HUES64 (cell line): ENCODE measurements around the gene NCK1.
"Not testable (repeated sequence)": the region's sequence is repeated elsewhere in the genome, so short reads cannot be mapped to it uniquely, and the experiment has no call there.

ENCODE experiments used
- H3K27ac ChIP-seq: 2 replicates; pipeline ENCODE4 v1.7.0; 2013; ENCODE audit warnings: low read depth, low read length, inconsistent platforms
- H3K27me3 ChIP-seq: 2 replicates; pipeline ENCODE4 v1.6.1; 2013; ENCODE audit warnings: mild to moderate bottlenecking, low read length; ENCODE audit not compliant: insufficient read depth
- H3K36me3 ChIP-seq: 2 replicates; pipeline ENCODE4 v1.6.1; 2013; ENCODE audit warnings: mild to moderate bottlenecking, low read length; ENCODE audit not compliant: insufficient read depth
- H3K4me1 ChIP-seq: 2 replicates; pipeline ENCODE4 v1.6.1; 2013; ENCODE audit warnings: mild to moderate bottlenecking, low read length, moderate library complexity; ENCODE audit not compliant: insufficient read depth
- H3K4me3 ChIP-seq: 2 replicates; pipeline ENCODE4 v1.5.1; 2013; ENCODE audit warnings: mild to moderate bottlenecking, low read length, moderate library complexity
- H3K9ac ChIP-seq: 2 replicates; pipeline ENCODE4 v1.6.1; 2013; ENCODE audit warnings: mild to moderate bottlenecking, low read depth, low read length
- H3K9me3 ChIP-seq: 2 replicates; pipeline ENCODE4 v1.6.1; 2013; ENCODE audit warnings: low read depth, low read length; ENCODE audit not compliant: insufficient read depth
- WGBS: fragments of 150-250, 120-280 bp; methylation state at CpG from one replicate; pipeline ENCODE4 v1.1.7; 2013; ENCODE audit warnings: missing lambda C conversion rate; 5-methylcytosine and 5-hydroxymethylcytosine counted together

Gene NCK1

DNA sequence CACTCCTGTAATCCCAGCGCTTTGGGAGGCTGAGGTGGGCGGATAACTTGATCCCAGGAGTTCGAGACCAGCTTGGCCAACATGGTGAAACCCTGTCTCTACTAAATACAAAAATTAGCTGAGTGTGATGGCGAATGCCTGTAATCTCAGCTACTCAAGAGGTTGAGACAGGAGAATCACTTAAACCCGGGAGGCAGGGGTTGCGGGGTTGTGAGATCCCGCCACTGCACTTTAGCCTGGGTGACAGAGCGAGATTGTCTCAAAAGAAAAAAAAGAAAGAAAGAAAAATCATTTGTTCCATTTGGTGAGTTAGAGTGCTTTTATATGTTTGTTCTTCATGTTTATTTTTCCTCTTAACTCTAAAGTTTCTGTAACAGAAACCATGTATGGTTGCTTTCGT, 7.3 kb downstream of the NCK1 start:
- Histone ChIP-seq H3K9ac (no peak overlapping the region), H3K27ac (no peak overlapping the region), H3K4me3 (no peak overlapping the region), H3K4me1 (peaks cover 4% of the 10 kb centered on the region; the same call in 1 of the 2 replicates), H3K9me3 (no peaks in the 10 kb centered on the region), H3K27me3 (no peaks in the 10 kb centered on the region), H3K36me3 (peaks cover 1% of the 10 kb centered on the region; the same call in 1 of the 2 replicates)
- WGBS = 95% methylated on average over 9 of the region's 9 CpGs

GRCh38 chr3:136872258-136872657, 10.2 kb downstream of the NCK1 start:
- not testable (repeated sequence) for H3K9ac ChIP-seq, H3K4me1 ChIP-seq, H3K36me3 ChIP-seq, H3K9me3 ChIP-seq, H3K4me3 ChIP-seq, H3K27me3 ChIP-seq, H3K27ac ChIP-seq
- 91% methylated on average over 3 of the region's 3 CpGs for WGBS

- H3K4me3 ChIP-seq, H3K27ac ChIP-seq, H3K27me3 ChIP-seq, H3K9me3 ChIP-seq, H3K36me3 ChIP-seq, H3K9ac ChIP-seq, H3K4me1 ChIP-seq: not testable (repeated sequence)
- 94% methylated on average over 2 of the region's 2 CpGs for WGBS
Observed at GRCh38 chr3:136879510-136879909, 17.5 kb downstream of the NCK1 start.

GRCh38 chr3:136882571-136882970, 20.6 kb downstream of the NCK1 start:
- Histone ChIP-seq H3K27me3 (no peaks in the 10 kb centered on the region), H3K4me1 (no peaks in the 10 kb centered on the region), H3K27ac (no peak overlapping the region), H3K9ac (no peak overlapping the region), H3K9me3 (peaks cover 5% of the 10 kb centered on the region; the same call in 1 of the 2 replicates), H3K4me3 (no peak overlapping the region), H3K36me3 (no peaks in the 10 kb centered on the region)
- WGBS = 100% methylated on average over 1 of the region's 1 CpG

- Histone ChIP-seq H3K36me3 (no peaks in the 10 kb centered on the region), H3K9ac (no peak overlapping the region), H3K4me1 (no peaks in the 10 kb centered on the region), H3K27me3 (no peaks in the 10 kb centered on the region), H3K4me3 (no peak overlapping the region), H3K27ac (no peak overlapping the region), H3K9me3 (peaks cover 2% of the 10 kb centered on the region; the same call in 1 of the 2 replicates)
- WGBS = 96% methylated on average over 9 of the region's 9 CpGs
Observed at GRCh38 chr3:136883967-136884720, 22.1 kb downstream of the NCK1 start.

DNA sequence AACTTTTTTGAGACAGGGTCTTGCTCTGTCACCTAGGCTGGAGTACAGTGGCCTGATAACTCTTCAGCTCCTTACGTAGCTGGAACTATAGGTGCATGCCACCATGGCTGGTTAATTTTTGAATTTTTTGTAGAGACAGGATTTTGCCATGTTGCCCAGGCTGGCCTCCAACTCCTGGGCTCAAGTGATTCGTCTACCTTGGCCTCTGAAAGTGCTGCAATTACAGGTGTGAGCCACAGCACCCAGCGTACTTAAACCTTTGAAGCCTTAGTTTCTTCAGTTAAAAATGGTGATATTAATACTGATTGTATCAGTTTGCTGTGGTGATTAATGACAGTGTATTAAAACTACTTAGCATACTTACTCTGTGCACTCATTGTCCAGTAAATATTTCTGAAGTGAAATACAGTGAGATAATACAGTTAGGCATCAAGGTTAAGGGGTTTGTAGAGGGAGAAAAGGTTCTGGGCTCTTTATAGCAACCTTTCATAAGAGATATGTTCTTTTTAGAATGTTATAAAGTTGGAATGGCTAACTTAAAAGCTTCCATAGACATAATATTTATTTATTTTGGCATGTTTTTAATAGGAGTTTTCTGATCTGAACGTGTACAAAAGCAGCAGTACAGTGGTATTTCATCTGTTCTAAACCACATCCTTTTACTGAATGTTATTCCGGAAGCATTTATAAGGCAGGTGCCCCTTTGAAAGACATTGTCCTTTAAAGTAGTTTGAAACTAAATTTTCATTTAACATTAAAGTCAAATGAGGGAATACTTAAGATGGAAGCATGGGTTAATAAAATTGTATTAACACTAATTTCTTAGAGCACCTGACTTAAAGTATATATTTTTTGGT, 23.6 kb downstream of the NCK1 start:
- H3K27ac ChIP-seq = no peak overlapping the region
- no peaks in the 10 kb centered on the region for H3K27me3 ChIP-seq
- H3K9ac ChIP-seq = no peak overlapping the region
- H3K4me1 ChIP-seq = no peaks in the 10 kb centered on the region
- no peak overlapping the region for H3K4me3 ChIP-seq
- H3K9me3 ChIP-seq = 0 out of 2 replicates have a peak, but pooled peaks cover 2% of the 10 kb centered on the region
- WGBS = 94% methylated on average over 4 of the region's 5 CpGs
- H3K36me3 ChIP-seq = no peaks in the 10 kb centered on the region; the same call in 1 of the 2 replicates

GRCh38 chr3:136889947-136890346, 27.9 kb downstream of the NCK1 start:
- H3K9ac ChIP-seq = no peak overlapping the region
- no peaks in the 10 kb centered on the region for H3K27me3 ChIP-seq
- no peaks in the 10 kb centered on the region; the same call in 1 of the 2 replicates for H3K36me3 ChIP-seq
- H3K4me1 ChIP-seq = peaks cover 15% of the 10 kb centered on the region; the same call in 1 of the 2 replicates
- 85% methylated on average over 24 of the region's 24 CpGs for WGBS
- no peak overlapping the region for H3K4me3 ChIP-seq
- no peak overlapping the region for H3K27ac ChIP-seq
- 0 out of 2 replicates have a peak, but pooled peaks cover 3% of the 10 kb centered on the region for H3K9me3 ChIP-seq

- Histone ChIP-seq H3K9me3 (0 out of 2 replicates have a peak, but pooled peaks cover 3% of the 10 kb centered on the region), H3K36me3 (no peaks in the 10 kb centered on the region; the same call in 1 of the 2 replicates), H3K27ac (no peak overlapping the region; the same call in 1 of the 2 replicates), H3K4me1 (peaks cover 18% of the 10 kb centered on the region), H3K9ac (no peak overlapping the region), H3K27me3 (no peaks in the 10 kb centered on the region), H3K4me3 (no peak overlapping the region)
- 0% methylated on average over 1 of the region's 2 CpGs for WGBS
Observed at GRCh38 chr3:136891934-136892855, 30.2 kb downstream of the NCK1 start.

GRCh38 chr3:136893848-136894443, 31.9 kb downstream of the NCK1 start:
- Histone ChIP-seq H3K27ac (no peak overlapping the region; the same call in 1 of the 2 replicates), H3K36me3 (no peaks in the 10 kb centered on the region; the same call in 1 of the 2 replicates), H3K9me3 (0 out of 2 replicates have a peak, but pooled peaks cover 3% of the 10 kb centered on the region), H3K9ac (no peak overlapping the region), H3K4me3 (no peak overlapping the region), H3K27me3 (no peaks in the 10 kb centered on the region), H3K4me1 (peaks cover 31% of the 10 kb centered on the region)
- 73% methylated on average over 5 of the region's 5 CpGs for WGBS

DNA sequence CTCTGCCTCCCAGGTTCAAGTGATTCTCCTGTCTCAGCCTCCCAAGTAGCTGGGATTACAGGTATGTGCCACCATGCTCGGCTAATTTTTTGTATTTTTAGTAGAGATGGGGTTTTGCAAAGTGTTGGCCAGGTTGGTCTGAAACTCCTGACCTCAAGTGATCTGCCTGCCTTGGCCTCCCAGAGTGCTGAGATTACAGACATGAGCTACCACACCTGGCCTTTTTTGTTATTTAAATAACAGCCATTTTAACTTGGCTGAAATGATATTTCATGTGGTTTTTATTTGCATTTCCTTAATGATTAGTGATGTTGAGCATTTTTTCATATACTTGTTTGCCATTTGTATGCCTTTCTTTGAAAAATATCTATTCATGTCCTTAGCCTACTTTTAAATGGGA, 35.2 kb downstream of the NCK1 start:
- WGBS = 67% methylated on average over 1 of the region's 1 CpG
- not testable (repeated sequence) for H3K27me3 ChIP-seq, H3K27ac ChIP-seq

More for the DNA sequence above, 35.2 kb downstream of the NCK1 start:
- not testable (repeated sequence) for H3K4me3 ChIP-seq, H3K9ac ChIP-seq, H3K36me3 ChIP-seq, H3K9me3 ChIP-seq
- peaks cover 60% of the 10 kb centered on the region for H3K4me1 ChIP-seq
